ENCODE results near the gene DPYD.

Gene DPYD

DNA sequence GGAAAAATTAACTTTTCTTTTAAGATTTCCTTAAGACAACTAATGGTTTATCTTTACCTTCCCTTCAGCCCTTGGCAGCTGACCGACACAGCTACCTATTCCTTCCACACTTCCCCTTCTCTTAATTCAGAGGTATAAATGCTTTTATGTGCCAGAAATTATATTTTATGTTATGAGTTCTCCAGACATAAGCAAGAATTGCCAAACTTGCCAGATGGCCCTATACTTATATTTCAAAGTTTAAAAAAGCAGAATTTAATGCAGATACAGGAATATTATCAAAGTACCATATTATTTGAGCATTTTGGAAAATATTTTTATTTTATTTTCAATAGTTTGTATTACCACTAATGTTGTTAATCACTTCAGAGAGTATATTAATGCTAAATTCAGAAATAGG is 754.2 kb downstream of the DPYD start:
- H3K27ac ChIP-seq, result no peak overlapping the region
- H2AFZ ChIP-seq (ENCODE audit: low read depth), result no peak overlapping the region
- H3K79me2 ChIP-seq (ENCODE audit: insufficient read depth, low read depth), result no peaks in the 10 kb centered on the region
- no peaks in the 10 kb centered on the region for H3K36me3 ChIP-seq (ENCODE audit: insufficient read depth)
- no peaks in the 10 kb centered on the region for H3K4me1 ChIP-seq (ENCODE audit: low read depth, poor library complexity, severe bottlenecking)
- H3K9ac ChIP-seq, result no peak overlapping the region
- no peaks in the 10 kb centered on the region for H3K27me3 ChIP-seq (ENCODE audit: insufficient read depth, low read depth)
- TF ChIP-seq CTCF (conservative IDR thresholded peaks at IDR 0.05; ENCODE audit: low read depth, low read length), result no peak
- H4K20me1 ChIP-seq (ENCODE audit: insufficient read depth), result no peaks in the 10 kb centered on the region
- H3K4me3 ChIP-seq (IDR thresholded peaks at IDR 0.05; ENCODE audit: insufficient read depth, low read depth, low read length), result no peak overlapping the region
- no peak overlapping the region for H3K4me2 ChIP-seq

GRCh38 chr1:97164276-97164639 is 756.6 kb downstream of the DPYD start:
- Histone ChIP-seq H2AFZ (ENCODE audit: low read depth) (no peak overlapping the region), H3K27ac (no peak overlapping the region), H4K20me1 (ENCODE audit: insufficient read depth) (no peaks in the 10 kb centered on the region), H3K27me3 (ENCODE audit: insufficient read depth, low read depth) (no peaks in the 10 kb centered on the region), H3K9ac (no peak overlapping the region), H3K79me2 (ENCODE audit: insufficient read depth, low read depth) (no peaks in the 10 kb centered on the region), H3K4me1 (ENCODE audit: low read depth, poor library complexity, severe bottlenecking) (no peaks in the 10 kb centered on the region), H3K36me3 (ENCODE audit: insufficient read depth) (no peaks in the 10 kb centered on the region), H3K4me3 (IDR thresholded peaks at IDR 0.05; ENCODE audit: insufficient read depth, low read depth, low read length) (no peak overlapping the region), H3K4me2 (no peak overlapping the region)
- TF ChIP-seq CTCF (conservative IDR thresholded peaks at IDR 0.05; ENCODE audit: low read depth, low read length), result no peak

- no peak overlapping the region for H2AFZ ChIP-seq (ENCODE audit: low read depth)
- no peaks in the 10 kb centered on the region for H3K79me2 ChIP-seq (ENCODE audit: insufficient read depth, low read depth)
- no peak overlapping the region for H3K27ac ChIP-seq
- TF ChIP-seq CTCF (conservative IDR thresholded peaks at IDR 0.05; ENCODE audit: low read depth, low read length), result no peak
- H3K27me3 ChIP-seq (ENCODE audit: insufficient read depth, low read depth), result no peaks in the 10 kb centered on the region
- no peak overlapping the region for H3K9ac ChIP-seq
- no peak overlapping the region for H3K4me2 ChIP-seq
- no peaks in the 10 kb centered on the region for H4K20me1 ChIP-seq (ENCODE audit: insufficient read depth)
- no peak overlapping the region for H3K4me3 ChIP-seq (IDR thresholded peaks at IDR 0.05; ENCODE audit: insufficient read depth, low read depth, low read length)
- no peaks in the 10 kb centered on the region for H3K36me3 ChIP-seq (ENCODE audit: insufficient read depth)
- H3K4me1 ChIP-seq (ENCODE audit: low read depth, poor library complexity, severe bottlenecking), result no peaks in the 10 kb centered on the region
Observed at GRCh38 chr1:97163591-97164275, 757.1 kb downstream of the DPYD start.

GRCh38 chr1:97160818-97161217 is 760.0 kb downstream of the DPYD start:
- Histone ChIP-seq H3K9ac (no peak overlapping the region), H2AFZ (ENCODE audit: low read depth) (no peak overlapping the region), H3K79me2 (ENCODE audit: insufficient read depth, low read depth) (no peaks in the 10 kb centered on the region), H3K4me1 (ENCODE audit: low read depth, poor library complexity, severe bottlenecking) (no peaks in the 10 kb centered on the region), H3K4me3 (IDR thresholded peaks at IDR 0.05; ENCODE audit: insufficient read depth, low read depth, low read length) (no peak overlapping the region), H4K20me1 (ENCODE audit: insufficient read depth) (no peaks in the 10 kb centered on the region), H3K36me3 (ENCODE audit: insufficient read depth) (no peaks in the 10 kb centered on the region), H3K27ac (no peak overlapping the region), H3K27me3 (ENCODE audit: insufficient read depth, low read depth) (no peaks in the 10 kb centered on the region), H3K4me2 (no peak overlapping the region)
- TF ChIP-seq CTCF (conservative IDR thresholded peaks at IDR 0.05; ENCODE audit: low read depth, low read length), result no peak
